ENCODE results near the gene ACSF3.

Gene ACSF3

DNA sequence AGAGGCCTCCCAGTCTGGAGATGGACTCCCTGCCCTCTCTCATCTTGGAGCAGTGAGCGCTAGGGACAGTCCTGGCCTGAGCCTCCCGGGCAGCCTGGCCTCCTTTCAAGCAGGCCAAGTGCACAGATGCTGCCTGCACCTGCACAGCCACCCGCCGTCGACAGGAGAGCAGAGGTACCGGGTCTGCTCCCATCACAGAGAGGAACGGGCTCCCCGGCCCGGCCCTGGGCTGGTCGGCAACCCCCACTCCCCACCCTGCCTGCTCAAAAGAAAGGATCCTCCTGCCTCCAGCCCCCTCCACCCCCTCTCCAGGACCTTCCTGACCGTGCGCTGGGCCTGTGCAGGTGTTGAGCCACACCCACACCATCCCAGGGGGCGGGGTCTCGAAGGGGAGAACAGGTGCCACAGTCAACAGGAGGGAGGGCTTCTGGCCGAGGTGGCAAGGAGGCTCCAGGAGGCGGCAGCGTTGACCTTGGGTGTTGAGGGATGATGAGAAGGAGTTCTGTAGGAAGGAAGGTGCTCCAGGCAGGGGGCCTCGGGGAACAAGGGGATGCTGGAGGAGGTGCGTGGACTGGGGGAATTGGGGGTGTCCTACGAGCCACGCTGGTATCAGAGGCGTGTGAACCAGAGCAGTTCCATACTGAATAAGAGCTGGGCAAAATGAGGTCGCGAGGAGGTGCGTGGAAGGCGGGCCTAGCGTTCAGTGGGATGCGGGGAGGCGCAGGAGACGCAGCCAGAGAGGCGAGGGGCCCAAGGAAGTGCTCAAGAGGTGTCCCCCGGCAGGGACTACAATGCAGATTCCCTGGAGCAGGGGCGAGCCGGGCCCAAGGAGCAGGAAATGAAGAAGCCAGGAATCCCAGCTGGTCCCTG lies 76.9 kb downstream of the ACSF3 start:
- H4K20me1 ChIP-seq (ENCODE audit: insufficient read depth, low read length): no peaks in the 10 kb centered on the region
- H3K4me3 ChIP-seq (ENCODE audit: low read depth, low read length, poor library complexity, severe bottlenecking): peak overlapping the region; percentile 36
- no peak overlapping the region for H2AFZ ChIP-seq (ENCODE audit: low read length)
- no peaks in the 10 kb centered on the region for H3K9me2 ChIP-seq (ENCODE audit: low read depth, low read length)
- H3K4me1 ChIP-seq (ENCODE audit: insufficient read depth, low read length, severe bottlenecking): peaks cover 15% of the 10 kb centered on the region
- H3K79me2 ChIP-seq (ENCODE audit: insufficient read depth, low read length): no peaks in the 10 kb centered on the region
- H3K9ac ChIP-seq (ENCODE audit: low read length): no peak overlapping the region
- no peaks in the 10 kb centered on the region for H3K36me3 ChIP-seq (ENCODE audit: insufficient read depth, low read length)
- no peak overlapping the region for H3K27ac ChIP-seq (ENCODE audit: low read depth, low read length, poor library complexity, severe bottlenecking)
- TF ChIP-seq, protein P1, sequence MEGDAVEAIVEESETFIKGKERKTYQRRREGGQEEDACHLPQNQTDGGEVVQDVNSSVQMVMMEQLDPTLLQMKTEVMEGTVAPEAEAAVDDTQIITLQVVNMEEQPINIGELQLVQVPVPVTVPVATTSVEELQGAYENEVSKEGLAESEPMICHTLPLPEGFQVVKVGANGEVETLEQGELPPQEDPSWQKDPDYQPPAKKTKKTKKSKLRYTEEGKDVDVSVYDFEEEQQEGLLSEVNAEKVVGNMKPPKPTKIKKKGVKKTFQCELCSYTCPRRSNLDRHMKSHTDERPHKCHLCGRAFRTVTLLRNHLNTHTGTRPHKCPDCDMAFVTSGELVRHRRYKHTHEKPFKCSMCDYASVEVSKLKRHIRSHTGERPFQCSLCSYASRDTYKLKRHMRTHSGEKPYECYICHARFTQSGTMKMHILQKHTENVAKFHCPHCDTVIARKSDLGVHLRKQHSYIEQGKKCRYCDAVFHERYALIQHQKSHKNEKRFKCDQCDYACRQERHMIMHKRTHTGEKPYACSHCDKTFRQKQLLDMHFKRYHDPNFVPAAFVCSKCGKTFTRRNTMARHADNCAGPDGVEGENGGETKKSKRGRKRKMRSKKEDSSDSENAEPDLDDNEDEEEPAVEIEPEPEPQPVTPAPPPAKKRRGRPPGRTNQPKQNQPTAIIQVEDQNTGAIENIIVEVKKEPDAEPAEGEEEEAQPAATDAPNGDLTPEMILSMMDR (IDR thresholded peaks at IDR 0.05; ENCODE audit: low read length): peak; percentile 19; the same call in 1 of the 2 replicates
- no peak for TF ChIP-seq EZH2 (IDR thresholded peaks at IDR 0.05; ENCODE audit: borderline replicate concordance, low read length)
- no peaks in the 10 kb centered on the region for H3F3A ChIP-seq (ENCODE audit: insufficient read depth, low read length)
- peaks cover 10% of the 10 kb centered on the region for H3K27me3 ChIP-seq (ENCODE audit: insufficient read depth, low read length)
- H3K4me2 ChIP-seq (ENCODE audit: low read length): peak overlapping the region; percentile 59
- H3K9me3 ChIP-seq (ENCODE audit: low read length): no peaks in the 10 kb centered on the region

GRCh38 chr16:89171216-89172170 lies 77.8 kb downstream of the ACSF3 start, which contains the start of gene CDH15:
Gene CDH15 (plus strand): TSS chr16:89171748. CDS start chr16:89171832, 84 bp downstream.
- TF ChIP-seq, protein P1 (IDR thresholded peaks at IDR 0.05; ENCODE audit: low read length): no peak
- TF ChIP-seq EZH2 (IDR thresholded peaks at IDR 0.05; ENCODE audit: borderline replicate concordance, low read length): no peak
- peaks cover 15% of the 10 kb centered on the region for H3K4me1 ChIP-seq (ENCODE audit: insufficient read depth, low read length, severe bottlenecking)
- H3K27me3 ChIP-seq (ENCODE audit: insufficient read depth, low read length): peaks cover 10% of the 10 kb centered on the region
- H4K20me1 ChIP-seq (ENCODE audit: insufficient read depth, low read length): no peaks in the 10 kb centered on the region
- H2AFZ ChIP-seq (ENCODE audit: low read length): no peak within 1 kb of the TSS
- no peak within 1 kb of the TSS for H3K27ac ChIP-seq (ENCODE audit: low read depth, low read length, poor library complexity, severe bottlenecking)
- H3K4me3 ChIP-seq (ENCODE audit: low read depth, low read length, poor library complexity, severe bottlenecking): peak within 1 kb of the TSS; percentile 36
- H3K9me3 ChIP-seq (ENCODE audit: low read length): no peaks in the 10 kb centered on the region
- H3K79me2 ChIP-seq (ENCODE audit: insufficient read depth, low read length): no peaks in the 10 kb centered on the region
- H3K36me3 ChIP-seq (ENCODE audit: insufficient read depth, low read length): no peaks in the 10 kb centered on the region
- no peaks in the 10 kb centered on the region for H3F3A ChIP-seq (ENCODE audit: insufficient read depth, low read length)
- no peaks in the 10 kb centered on the region for H3K9me2 ChIP-seq (ENCODE audit: low read depth, low read length)
- no peak within 1 kb of the TSS for H3K9ac ChIP-seq (ENCODE audit: low read length)
- peak within 1 kb of the TSS; percentile 59 for H3K4me2 ChIP-seq (ENCODE audit: low read length)

GRCh38 chr16:89172171-89172527 lies 78.5 kb downstream of the ACSF3 start:
- Histone ChIP-seq H3K9ac (ENCODE audit: low read length) (no peak overlapping the region), H3K4me2 (ENCODE audit: low read length) (no peak overlapping the region), H3K27me3 (ENCODE audit: insufficient read depth, low read length) (peaks cover 10% of the 10 kb centered on the region)

More at GRCh38 chr16:89172171-89172527, 78.5 kb downstream of the ACSF3 start:
- H4K20me1 ChIP-seq (ENCODE audit: insufficient read depth, low read length): no peaks in the 10 kb centered on the region
- H3K27ac ChIP-seq (ENCODE audit: low read depth, low read length, poor library complexity, severe bottlenecking): no peak overlapping the region
- no peaks in the 10 kb centered on the region for H3F3A ChIP-seq (ENCODE audit: insufficient read depth, low read length)
- H2AFZ ChIP-seq (ENCODE audit: low read length): no peak overlapping the region
- H3K36me3 ChIP-seq (ENCODE audit: insufficient read depth, low read length): no peaks in the 10 kb centered on the region
- peaks cover 15% of the 10 kb centered on the region for H3K4me1 ChIP-seq (ENCODE audit: insufficient read depth, low read length, severe bottlenecking)
- no peaks in the 10 kb centered on the region for H3K9me3 ChIP-seq (ENCODE audit: low read length)
- TF ChIP-seq EZH2 (IDR thresholded peaks at IDR 0.05; ENCODE audit: borderline replicate concordance, low read length): no peak
- TF ChIP-seq, protein P1 (IDR thresholded peaks at IDR 0.05; ENCODE audit: low read length): no peak
- H3K79me2 ChIP-seq (ENCODE audit: insufficient read depth, low read length): no peaks in the 10 kb centered on the region
- no peak overlapping the region for H3K4me3 ChIP-seq (ENCODE audit: low read depth, low read length, poor library complexity, severe bottlenecking)
- no peaks in the 10 kb centered on the region for H3K9me2 ChIP-seq (ENCODE audit: low read depth, low read length)

All from OCI-LY1 (cell line).